NCI-H510A (cell line): ENCODE results near the gene IL17RA.

Experiments used
- DNase-seq: peaks from one replicate; lab custom pipeline; 2025; lab: John Stamatoyannopoulos, UW

IL17RA gene

DNA sequence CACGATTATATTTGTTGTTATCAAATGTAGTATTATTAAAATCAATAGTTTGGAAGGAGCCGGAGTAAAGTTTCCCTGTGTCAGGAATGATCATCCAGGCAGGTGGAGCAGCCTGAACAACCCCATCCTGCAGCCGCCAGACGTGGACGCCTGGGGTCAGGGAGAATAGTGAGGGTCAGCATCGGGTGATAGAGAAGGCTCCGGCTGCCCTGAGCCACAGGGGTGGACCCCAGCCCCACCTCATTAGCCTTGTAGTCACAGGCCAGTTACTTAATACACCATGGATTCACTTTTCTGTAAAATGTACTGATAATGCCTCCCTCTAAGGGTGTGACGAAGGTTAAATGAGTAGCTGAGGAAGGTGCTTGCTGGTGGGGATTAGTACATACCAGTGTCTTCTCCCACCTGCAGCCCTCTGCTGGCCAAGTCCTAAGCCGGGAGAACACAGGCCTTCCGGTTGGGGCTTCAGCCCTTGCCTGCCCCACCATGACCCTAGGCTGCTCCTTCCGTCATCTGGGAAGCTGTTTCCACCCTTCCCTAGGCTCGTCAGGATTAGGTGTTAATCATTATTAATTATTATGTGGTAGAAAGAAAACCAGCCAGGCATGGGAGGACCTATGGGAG is 21.5 kb downstream of the IL17RA start:
- no peak for DNase-seq

DNA sequence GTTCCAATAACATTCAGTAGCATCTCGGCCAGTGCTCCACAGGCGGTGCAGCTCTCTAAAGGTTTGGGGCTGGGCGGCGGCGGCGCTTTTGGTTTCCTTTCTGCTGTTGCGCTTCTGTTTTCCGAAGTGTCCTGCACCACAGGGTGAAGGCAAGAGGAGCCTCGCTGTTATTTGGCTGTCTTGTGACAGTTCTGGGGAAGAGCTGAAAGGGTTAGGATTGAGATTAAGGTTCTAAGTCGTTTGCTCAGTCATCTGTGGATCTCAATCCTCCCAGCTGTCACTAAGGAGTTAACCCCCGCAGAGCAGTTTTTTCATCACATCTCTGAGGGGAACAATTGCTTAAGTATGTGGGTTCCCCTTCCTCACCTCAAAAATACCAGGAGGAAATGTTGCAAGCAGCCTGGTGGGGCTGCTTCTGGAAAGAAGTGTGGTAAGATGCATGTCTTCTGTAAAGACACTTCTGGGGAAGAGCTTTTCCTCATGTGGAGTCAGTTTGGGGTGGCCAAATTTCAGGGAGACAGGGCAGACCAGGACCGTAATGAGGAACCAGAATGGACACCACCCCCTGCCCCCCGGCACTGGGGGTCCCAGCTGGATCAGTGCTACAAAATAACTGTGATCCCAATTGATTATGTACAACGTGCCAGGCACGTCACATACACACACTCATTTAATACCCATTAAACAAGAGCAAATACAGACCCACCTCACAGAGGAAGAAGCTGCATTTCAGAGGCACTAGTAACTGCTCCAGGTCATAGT is 22.2 kb downstream of the IL17RA start:
- DNase-seq = no peak

DNA sequence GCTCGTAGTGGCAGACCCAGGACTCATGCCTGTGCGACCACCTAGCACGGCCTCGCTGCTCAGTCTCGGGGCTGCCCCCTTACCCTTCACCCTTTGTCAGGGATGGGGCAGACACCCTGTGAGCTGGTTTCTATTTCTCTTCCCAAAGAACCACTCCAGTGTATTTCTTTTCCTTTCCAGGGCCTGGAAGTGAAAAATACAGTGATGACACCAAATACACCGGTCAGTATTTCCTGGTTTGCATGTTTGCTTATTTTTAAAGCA is 22.7 kb downstream of the IL17RA start:
- DNase-seq = no peak

DNA sequence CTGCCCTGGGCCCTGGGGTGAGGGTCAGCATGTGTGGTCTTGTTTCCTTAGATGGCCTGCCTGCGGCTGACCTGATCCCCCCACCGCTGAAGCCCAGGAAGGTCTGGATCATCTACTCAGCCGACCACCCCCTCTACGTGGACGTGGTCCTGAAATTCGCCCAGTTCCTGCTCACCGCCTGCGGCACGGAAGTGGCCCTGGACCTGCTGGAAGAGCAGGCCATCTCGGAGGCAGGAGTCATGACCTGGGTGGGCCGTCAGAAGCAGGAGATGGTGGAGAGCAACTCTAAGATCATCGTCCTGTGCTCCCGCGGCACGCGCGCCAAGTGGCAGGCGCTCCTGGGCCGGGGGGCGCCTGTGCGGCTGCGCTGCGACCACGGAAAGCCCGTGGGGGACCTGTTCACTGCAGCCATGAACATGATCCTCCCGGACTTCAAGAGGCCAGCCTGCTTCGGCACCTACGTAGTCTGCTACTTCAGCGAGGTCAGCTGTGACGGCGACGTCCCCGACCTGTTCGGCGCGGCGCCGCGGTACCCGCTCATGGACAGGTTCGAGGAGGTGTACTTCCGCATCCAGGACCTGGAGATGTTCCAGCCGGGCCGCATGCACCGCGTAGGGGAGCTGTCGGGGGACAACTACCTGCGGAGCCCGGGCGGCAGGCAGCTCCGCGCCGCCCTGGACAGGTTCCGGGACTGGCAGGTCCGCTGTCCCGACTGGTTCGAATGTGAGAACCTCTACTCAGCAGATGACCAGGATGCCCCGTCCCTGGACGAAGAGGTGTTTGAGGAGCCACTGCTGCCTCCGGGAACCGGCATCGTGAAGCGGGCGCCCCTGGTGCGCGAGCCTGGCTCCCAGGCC is 23.7 kb downstream of the IL17RA start:
- no peak for DNase-seq

DNA sequence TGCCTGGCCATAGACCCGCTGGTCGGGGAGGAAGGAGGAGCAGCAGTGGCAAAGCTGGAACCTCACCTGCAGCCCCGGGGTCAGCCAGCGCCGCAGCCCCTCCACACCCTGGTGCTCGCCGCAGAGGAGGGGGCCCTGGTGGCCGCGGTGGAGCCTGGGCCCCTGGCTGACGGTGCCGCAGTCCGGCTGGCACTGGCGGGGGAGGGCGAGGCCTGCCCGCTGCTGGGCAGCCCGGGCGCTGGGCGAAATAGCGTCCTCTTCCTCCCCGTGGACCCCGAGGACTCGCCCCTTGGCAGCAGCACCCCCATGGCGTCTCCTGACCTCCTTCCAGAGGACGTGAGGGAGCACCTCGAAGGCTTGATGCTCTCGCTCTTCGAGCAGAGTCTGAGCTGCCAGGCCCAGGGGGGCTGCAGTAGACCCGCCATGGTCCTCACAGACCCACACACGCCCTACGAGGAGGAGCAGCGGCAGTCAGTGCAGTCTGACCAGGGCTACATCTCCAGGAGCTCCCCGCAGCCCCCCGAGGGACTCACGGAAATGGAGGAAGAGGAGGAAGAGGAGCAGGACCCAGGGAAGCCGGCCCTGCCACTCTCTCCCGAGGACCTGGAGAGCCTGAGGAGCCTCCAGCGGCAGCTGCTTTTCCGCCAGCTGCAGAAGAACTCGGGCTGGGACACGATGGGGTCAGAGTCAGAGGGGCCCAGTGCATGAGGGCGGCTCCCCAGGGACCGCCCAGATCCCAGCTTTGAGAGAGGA is 24.5 kb downstream of the IL17RA start:
- no peak for DNase-seq

DNA sequence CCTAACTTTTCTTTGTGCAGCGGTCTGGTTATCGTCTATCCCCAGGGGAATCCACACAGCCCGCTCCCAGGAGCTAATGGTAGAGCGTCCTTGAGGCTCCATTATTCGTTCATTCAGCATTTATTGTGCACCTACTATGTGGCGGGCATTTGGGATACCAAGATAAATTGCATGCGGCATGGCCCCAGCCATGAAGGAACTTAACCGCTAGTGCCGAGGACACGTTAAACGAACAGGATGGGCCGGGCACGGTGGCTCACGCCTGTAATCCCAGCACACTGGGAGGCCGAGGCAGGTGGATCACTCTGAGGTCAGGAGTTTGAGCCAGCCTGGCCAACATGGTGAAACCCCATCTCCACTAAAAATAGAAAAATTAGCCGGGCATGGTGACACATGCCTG is 25.2 kb downstream of the IL17RA start:
- no peak for DNase-seq

DNA sequence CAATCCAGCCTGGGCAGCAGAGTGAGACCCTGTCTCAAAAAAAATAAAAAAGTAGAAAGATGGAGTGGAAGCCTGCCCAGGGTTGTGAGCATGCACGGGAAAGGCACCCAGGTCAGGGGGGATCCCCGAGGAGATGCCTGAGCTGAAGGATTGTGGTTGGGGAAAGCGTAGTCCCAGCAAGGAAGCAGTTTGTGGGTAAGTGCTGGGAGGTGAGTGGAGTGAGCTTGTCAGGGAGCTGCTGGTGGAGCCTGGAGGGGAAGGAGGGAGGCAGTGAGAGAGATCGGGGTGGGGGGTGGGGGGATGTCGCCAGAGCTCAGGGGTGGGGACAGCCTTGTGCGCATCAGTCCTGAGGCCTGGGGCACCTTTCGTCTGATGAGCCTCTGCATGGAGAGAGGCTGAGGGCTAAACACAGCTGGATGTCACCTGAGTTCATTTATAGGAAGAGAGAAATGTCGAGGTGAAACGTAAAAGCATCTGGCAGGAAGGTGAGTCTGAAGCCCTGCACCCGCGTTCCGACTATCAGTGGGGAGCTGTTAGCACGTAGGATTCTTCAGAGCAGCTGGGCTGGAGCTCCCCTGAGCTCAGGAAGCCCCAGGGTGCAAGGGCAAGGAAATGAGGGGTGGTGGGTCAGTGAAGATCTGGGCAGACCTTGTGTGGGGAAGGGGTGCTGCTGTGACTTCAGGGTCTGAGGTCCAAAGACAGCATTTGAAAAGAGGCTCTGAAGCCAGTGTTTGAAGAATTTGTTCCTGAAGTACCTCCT is 26.2 kb downstream of the IL17RA start:
- no peak for DNase-seq

DNA sequence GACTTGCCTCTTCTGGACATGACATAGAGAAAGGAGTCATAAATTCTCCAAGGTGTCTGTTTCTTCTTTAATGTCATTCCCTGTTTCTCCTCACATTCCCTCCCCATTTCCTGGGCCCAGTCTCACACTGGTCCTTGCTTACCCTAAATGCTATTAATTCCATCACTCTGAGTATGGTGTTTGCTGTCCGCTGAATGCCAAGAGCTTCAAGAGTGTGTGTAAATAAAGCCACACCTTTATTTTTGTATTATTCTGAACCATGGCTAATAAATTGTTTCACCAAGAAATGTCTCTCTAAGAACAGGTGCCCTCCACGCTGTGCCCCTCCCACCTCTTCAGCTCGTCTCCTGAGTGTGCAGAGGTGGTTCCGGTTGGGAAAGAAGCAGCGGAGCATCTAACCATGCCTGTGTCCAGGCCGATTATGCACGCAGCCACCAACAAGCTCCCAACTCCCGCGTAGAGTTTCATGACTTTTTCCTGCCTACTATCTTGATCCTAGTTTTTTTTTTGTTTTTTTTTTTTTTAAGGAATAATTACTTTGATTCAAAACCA is 27.8 kb downstream of the IL17RA start:
- DNase-seq = peak; percentile 47

DNA sequence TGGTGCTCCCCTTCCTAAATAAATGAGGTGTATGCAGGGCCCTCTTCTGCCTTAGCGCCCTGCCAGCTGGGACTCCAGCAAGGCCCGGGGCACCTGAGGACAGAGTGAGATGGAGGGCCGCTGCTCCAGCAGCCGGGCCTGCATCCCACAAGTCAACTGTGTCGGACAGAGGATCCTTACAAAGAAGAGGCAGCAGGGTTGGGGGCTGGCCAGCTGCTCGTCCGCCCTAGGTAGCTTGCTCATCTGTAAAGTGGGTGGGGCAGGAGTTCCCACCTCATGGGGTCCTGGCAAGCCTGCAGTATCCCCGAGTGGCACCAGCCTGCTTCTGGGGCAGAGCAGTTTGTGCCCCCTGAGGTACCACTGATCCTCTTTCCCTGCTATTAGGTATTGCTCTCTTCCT is 28.8 kb downstream of the IL17RA start:
- no peak for DNase-seq

DNA sequence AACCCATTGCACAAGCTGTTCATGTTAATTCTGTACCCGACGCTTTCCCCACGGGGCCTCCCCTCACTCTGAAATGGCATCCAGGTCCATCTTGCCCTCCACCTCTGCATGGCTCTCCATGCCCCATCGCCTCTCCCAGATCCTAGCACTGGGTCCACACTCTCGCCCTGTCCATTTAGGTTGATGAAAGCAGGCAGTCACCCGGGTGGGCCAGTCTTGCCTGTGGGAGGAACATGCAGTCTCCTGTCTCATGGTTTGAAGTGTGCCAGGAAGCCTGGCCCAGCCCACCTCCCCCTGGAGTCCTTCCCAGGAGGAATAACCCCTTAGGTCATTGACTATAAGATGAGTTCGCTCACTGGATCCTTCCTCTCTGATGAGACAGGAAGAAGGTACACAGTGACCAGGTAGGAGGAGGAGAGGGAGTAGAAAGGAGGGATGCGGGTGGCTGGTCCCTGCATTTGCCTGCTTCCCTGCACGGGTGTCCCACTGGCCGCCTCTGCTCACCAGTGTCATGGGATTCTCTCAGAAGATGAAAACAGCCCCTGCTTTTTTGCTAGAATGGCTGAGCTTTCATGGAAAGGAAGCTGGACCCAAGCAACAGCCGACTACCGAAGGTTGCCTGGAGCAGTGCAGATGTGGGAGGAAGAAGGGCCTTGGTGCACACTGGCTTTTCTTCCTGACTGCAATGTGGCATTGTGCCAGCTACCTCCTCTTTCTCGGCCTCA is 29.5 kb downstream of the IL17RA start:
- DNase-seq = no peak

DNA sequence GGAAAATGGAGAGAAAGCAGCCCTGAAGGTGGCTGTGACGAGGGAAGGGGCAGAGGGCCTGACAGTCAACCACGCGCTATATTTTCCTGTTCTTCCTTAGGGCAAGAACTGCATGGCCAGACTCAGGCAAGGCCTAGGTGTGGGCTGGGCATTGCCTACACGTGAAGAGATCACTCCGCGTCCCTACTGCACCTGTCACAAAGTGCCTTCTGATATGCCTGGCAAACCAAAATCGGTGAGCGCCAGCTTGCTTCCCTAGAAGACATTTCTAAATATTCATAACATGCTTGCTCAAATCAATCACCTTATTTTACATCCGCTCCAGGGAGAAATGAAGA is 30.1 kb downstream of the IL17RA start:
- DNase-seq = no peak

DNA sequence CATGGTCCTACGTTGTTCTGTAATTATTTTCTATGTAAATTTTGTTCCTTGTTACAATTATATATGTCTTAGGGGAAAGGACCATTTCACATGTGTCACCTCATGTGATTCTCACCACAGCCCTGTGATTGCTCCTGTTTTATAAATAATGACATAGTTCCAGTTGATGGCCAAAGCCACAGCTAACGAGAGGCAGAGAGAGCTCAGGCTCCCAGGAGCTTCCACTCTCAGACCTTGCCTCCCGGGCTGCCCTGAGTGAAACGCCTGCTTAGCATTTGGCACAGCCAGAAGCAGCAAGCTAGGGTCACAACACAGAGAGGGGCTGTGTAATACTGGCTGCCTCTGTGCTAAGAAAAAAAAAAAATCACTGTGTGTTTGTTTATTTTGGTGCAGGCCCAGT is 30.4 kb downstream of the IL17RA start:
- DNase-seq = no peak

DNA sequence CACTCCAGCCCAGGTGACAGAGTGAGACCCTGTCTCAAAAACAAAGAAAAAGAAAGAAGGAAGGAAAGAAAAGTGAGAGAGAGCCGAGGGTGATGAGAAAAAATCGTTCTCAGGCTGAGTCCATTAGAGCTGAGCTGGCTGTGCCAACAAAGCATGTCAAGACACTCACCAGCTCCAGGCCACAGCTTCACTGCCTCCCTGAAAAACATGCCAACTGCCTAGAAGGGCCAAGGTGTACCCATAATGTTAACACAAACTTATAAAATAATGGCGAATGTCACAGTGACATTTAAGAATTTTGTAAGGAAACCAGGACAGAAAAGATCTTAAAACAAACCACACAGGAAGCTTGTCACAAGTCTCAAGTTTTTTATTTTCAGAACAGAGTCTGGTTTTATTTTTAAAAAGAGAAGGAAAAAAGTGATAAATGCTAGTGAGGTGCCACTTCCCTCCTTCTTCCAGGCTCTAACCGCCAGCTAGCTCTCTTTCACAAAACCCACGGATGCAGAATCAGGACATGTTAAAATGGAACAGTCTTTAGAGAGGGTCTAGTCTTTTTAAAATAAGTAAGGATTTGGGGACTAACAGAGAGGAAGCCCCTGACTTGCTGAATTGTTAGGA is 31.3 kb downstream of the IL17RA start:
- DNase-seq = no peak

DNA sequence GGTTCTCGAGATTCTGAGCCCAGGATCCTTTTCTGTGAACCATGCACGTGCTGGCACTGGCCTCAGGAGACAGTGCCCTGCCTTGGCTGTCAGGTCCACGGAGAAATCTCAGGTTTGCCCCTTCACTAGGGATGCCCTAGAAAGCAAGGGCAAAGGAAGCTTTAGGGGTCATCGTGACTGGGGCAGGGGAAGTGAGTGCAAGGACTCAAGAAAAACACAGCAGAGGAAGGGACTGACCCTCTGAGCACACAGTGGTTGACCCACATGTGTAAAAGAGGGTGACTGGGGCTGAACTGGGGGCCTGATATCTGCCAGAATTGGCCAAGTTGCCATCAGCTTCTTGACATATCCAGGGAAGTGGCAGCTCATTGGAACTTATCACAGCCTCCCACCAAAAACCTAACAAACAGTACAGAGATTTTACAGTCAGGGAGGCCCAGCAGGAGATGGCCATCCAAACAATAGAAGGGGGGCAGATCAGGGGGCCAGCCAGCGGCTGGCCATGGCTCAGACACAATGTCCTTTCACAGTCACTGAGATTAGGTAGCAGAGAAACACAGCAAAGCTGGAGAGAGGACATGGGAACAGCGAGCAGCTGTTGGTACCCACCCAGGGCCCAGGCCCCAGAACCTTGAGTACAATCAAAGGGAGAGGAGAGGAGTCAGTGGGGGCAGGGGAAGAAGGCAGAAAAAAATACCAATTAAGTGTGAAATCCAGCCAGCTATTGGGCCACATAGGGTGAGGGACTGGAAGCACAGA is 32.0 kb downstream of the IL17RA start:
- DNase-seq = no peak

DNA sequence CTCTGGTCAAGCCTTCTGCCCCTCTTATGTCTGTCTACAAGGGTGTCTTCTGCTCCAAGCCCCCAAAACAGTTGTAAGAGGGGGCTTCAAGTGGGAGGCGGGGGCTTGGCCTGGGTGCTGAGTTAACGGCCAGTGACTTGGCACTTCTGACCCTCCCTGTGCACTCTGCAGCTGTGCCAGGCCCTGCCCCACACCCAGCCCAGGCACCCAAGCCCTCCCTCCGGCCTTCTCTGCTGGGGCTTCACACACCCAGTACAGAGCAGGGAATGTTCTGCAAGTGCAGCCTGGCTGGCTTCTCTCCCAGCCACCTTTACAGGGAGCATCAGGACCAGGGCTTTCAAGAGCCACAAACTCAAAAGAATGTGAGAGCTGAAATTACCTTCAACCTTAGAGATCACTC is 32.6 kb downstream of the IL17RA start:
- no peak for DNase-seq

DNA sequence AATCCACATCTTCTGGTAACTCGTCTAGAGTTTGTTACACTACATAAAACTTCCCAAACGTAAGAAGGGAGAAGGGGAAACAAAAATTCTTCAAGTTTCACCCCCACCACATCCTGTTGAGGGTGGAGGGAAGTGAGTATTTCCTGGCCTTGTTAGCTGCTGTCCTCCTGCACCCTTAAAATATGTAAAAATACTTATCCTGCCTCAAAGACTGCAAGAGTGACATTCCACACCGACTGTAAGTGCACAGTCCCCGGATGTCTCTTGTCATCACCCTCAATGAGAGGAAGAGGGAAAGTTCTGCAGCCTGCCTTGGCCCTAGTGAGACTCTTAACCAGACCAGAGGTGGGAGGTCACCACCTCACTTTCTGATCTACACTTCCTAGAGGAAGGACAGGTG is 33.1 kb downstream of the IL17RA start:
- no peak for DNase-seq

DNA sequence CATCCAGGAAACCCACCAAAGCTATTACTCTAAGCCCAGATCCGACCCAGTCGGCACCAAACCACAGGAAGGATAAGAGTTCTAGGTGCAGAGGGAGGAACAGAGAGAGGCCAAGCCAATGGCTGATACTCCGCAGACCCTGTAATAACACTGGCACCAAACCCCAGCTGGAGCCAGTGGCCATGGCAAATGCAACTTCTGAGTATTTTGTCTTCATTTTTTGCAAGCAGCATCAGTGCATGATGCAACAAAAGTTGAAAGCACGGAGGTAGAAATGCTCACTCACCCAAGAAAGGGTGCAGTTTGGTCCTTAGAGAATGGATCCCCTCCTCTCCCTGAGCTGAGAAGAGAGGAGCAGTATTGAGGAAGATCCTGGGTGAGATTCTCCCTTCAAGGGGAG is 33.5 kb downstream of the IL17RA start:
- no peak for DNase-seq

DNA sequence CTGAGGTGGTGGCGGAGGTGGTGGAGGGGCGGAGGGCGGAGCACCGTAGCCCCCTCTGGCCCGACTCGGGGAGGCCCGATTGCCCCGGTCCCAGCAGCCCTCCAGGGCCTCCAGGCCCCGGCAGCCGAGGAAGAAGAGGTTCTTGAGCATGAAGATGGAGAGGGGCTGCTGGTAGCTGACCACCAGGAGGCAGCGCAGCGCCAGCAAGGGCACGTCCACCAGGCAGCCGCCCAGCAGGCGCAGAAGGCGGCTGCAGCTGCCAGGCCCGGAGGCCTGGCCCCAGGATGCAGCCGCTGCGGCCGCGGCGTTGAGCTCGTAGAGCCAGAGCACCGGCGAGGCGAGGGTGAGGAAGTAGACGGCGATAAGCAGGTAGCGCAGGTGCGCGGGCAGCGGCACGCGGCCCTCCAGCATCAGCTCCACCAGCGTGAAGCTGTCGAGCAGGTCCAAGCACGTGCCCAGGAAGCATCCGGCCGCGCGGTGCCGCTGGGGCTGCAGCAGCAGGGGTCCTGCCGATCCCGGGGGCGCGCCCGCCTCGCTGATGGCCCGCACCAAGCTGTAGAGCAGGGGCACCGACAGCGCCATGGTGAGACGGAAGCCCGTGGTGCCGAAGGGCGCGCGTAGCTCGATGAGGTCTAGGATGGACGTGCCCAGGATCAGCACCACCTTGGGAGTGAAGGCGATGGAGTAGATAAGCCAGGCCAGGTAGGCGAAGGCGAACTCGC is 34.8 kb downstream of the IL17RA start:
- no peak for DNase-seq

DNA sequence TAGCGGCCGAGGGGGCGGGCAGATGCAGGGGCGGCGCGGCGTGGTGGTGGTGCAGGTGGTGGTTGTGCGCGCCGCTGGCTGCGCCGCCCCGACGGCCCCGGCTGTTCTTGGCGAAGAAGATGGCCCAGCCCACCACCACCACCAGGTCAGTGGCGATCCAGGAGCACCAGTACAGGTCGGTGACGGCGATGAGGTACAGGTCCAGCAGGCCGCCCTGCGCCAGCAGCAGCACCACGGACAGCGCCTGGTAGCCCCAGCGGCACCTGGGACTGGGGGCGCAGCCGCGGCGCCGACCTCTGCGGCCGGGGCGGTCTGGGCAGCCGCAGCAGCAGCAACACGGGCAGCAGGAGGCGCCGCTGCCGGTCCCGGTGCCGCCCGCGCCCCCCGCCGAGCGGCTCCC is 35.5 kb downstream of the IL17RA start:
- DNase-seq = no peak
